Measurements from ENCODE around the gene IRX6.
A peak's percentile ranks its signal among the peaks of the same experiment; 100 is the strongest.

Gene IRX6

GRCh38 chr16:55367866-55368603 lies 44.0 kb downstream of the IRX6 start:
- peak; percentile 15 for DNase-seq

- DNase-seq: no peak
These were observed 45.1 kb downstream of the IRX6 start for GRCh38 chr16:55369151-55369550.

GRCh38 chr16:55370762-55371482 lies 46.9 kb downstream of the IRX6 start:
- DNase-seq: peak; percentile 68

GRCh38 chr16:55372792-55373488 lies 48.9 kb downstream of the IRX6 start:
- no peak for DNase-seq

GRCh38 chr16:55373489-55373832 lies 49.5 kb downstream of the IRX6 start:
- no peak for DNase-seq

GRCh38 chr16:55376045-55376444 lies 52.0 kb downstream of the IRX6 start:
- no peak for DNase-seq

GRCh38 chr16:55376567-55377167 lies 52.7 kb downstream of the IRX6 start:
- DNase-seq: no peak

- no peak for DNase-seq
These were observed 53.8 kb downstream of the IRX6 start for GRCh38 chr16:55377840-55378239.

GRCh38 chr16:55378616-55379015 lies 54.6 kb downstream of the IRX6 start:
- DNase-seq: no peak

GRCh38 chr16:55379371-55379770 lies 55.4 kb downstream of the IRX6 start:
- no peak for DNase-seq

GRCh38 chr16:55379876-55380390 lies 55.9 kb downstream of the IRX6 start:
- no peak for DNase-seq
